ENCODE results near the gene CDK11A.
A peak's percentile ranks its signal among the peaks of the same experiment; 100 is the strongest.

Gene CDK11A

DNA sequence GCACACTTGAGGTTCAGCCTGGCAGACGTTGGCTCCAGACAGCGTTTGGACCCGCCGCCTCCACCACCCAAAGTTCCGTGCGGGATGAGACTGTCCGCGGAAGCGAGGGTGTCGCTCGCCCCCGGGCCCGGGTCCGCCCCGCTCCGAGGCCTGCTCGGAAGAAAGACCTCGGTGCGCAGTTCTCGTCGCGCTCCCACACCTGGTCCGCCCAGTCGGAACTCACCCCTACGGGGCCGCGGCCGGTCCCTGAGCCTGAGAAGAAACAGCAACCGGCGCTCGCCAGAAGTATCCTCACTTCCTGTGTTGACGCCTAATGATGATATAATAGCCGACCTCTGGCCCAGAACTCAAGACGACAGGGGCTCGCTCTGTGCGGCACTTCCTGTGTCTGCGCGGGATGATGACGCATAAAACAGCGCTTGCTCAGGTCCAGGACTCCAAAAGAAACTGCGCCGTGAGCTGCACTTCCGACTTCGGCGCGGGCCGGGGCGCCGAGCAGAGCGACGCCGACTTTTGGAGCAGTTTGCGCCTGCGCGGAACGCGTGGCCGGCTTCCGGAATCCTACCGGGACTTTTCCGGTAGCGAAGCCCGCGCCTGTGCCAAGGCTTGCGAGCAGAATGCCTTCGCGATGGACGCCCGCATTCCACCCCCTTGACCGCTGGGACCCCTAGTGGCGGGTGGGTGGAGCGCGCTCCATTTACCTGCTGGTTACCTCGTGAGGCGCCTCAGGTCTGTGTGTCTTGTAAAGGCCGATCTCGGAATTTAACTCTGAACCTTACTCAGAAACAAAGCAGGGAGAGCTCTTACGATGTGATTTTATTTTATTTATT lies at the start of gene CDK11A:
CDK11A (minus strand) TSS at position 323 of the 830 bp plus-strand sequence. CDS start 1,539 bp downstream, outside the sequence.
- DNase-seq (ENCODE audit: low spot score) = peak; percentile 89

GRCh38 chr1:1773874-1774273 lies 49.7 kb upstream of the CDK11A start:
- no peak for DNase-seq (ENCODE audit: low spot score)

- DNase-seq (ENCODE audit: low spot score) = no peak
Observed at GRCh38 chr1:1771096-1771495, 46.9 kb upstream of the CDK11A start.

- no peak for DNase-seq (ENCODE audit: low spot score)
Observed at GRCh38 chr1:1770102-1770501, 45.9 kb upstream of the CDK11A start.

- no peak for DNase-seq (ENCODE audit: low spot score)
Observed at GRCh38 chr1:1768249-1768992, 44.3 kb upstream of the CDK11A start.

DNA sequence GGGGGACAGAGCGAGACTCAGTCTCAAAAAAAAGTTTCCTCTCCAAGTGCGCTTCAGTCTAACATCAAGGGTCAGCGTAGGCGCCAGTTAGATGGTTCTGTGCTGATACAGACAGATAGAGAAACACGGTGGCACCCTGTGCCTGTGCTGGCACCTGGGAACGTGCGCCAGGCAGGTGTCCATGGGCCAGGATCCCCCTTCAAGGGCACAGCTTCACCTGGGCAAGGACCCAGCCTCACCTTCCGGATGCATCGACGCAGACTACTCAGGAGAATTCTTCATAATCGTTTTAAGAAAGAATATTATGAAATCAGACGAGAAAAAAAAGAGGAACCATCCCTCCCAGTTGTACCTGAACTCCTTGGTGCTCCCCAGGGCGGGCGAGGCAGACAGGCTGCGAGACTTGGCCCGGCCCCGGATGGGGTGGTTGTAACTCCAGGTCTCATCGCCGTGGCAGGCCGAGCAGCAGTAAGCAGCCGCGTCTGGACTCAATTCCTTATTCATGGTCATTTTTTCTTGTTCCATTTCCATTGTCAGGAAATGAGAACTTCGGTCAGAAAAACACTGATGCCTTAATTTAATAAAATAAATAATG lies 40.8 kb upstream of the CDK11A start:
- no peak for DNase-seq (ENCODE audit: low spot score)

DNA sequence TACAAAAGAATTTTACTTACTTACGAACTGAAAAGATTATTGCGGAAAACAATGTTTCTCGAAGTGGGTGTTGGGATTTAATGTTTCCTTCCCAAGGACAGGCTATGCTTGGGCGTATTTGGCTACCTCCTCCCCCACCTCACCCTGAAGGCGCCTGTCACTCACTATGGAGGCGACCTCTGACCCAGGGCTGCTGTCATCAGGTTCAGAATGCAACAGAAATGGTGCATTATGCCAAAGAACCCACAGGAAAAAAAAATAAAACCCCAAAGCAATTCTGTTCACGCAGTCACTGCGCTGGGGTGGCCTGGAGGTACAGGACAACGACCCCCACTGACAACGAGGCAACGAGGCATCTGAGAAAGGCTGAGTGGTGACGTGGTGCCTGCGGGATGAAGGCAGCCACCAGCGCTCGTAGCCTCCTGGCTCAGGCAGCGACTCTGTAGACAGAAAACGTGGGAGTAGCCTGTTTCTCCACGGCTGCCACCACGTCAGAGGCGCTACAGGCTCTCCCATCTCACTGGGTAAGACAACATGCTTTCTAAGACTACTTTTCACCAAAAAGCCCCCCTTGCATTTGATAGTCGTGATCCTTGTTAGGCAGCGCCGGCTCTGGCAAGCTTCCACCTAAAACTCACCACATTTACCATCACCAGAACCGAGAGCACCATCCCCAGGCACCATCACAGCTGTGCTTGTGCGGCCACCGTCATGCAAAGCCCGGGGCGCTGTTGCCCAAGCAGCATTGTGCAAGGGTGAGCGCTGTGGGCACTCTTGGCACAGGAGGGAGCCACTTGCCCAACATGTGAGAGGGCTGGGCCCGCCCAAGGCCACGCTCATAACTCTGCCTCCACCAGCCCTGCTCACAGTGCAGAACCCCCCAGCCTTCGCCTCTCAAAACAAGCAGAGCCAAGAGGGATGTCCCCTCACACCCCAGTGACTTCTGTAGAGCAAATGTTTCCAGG lies 39.8 kb upstream of the CDK11A start:
- no peak for DNase-seq (ENCODE audit: low spot score)

- DNase-seq (ENCODE audit: low spot score) = no peak
Observed at GRCh38 chr1:1761504-1762376, 37.6 kb upstream of the CDK11A start.

DNA sequence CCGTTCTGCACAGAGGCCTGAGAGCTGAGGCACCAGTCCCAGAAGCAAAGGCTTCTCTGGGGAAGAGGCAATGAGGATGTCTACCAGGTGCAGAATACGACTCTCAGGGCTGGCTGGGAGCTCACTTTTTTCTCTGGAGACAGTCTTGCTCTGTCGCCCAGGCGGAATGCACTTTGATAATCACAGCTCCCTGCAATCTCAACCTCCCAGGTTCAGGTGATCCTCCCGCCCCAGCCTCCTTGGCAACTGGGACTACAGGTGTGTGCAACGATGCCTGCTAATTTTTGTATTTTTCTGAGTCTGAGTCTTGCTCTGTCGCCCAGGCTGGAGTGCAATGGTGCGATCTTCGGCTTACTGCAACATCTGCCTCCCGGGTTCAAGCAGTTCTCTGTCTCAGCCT lies 36.6 kb upstream of the CDK11A start:
- DNase-seq (ENCODE audit: low spot score) = no peak

DNA sequence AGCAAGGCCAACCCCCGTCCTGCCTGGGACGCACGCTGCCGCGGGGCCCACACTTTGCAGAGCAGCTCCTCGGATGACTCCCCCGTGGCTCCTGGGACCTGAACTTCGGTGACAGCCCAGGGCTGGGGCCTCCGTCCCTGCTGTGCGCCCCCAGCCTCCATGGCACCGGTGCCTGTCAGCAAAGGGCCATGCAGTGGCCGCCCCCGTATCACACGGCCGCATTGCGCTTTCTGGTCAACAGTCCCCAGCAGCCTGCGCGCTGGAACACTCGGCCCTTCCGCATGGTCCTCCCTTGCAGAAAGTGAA lies 36.1 kb upstream of the CDK11A start:
- DNase-seq (ENCODE audit: low spot score) = no peak

- no peak for DNase-seq (ENCODE audit: low spot score)
Observed at GRCh38 chr1:1759456-1760344, 35.5 kb upstream of the CDK11A start.

GRCh38 chr1:1758692-1759455 lies 34.7 kb upstream of the CDK11A start:
- no peak for DNase-seq (ENCODE audit: low spot score)

DNA sequence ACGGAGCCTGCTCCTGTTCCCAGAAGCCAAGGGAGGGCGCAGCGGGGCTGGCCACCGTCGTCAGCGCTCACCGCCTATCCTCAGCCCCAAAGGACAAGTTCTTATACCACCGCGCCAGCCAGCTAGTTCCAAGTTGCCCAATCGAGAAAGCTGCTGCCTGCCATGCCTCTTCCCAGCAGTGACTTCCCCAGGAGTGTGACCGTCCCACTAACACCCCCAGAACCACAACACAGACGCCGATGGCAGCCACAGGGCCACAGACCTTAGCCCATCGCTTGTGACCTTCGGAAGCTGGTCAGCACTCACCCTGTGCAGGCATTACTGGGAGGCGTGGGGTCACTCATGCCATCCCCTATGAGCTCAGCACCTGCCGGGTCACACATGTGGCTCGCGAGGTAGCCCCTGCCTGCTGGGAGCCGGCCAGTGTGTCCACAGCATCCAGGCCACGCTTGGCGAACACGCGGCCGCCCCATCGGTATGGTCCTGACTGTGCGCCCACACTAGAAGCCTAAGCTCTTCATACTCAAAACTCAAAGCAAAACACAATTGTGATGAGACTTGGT lies 34.0 kb upstream of the CDK11A start:
- DNase-seq (ENCODE audit: low spot score) = no peak

DNA sequence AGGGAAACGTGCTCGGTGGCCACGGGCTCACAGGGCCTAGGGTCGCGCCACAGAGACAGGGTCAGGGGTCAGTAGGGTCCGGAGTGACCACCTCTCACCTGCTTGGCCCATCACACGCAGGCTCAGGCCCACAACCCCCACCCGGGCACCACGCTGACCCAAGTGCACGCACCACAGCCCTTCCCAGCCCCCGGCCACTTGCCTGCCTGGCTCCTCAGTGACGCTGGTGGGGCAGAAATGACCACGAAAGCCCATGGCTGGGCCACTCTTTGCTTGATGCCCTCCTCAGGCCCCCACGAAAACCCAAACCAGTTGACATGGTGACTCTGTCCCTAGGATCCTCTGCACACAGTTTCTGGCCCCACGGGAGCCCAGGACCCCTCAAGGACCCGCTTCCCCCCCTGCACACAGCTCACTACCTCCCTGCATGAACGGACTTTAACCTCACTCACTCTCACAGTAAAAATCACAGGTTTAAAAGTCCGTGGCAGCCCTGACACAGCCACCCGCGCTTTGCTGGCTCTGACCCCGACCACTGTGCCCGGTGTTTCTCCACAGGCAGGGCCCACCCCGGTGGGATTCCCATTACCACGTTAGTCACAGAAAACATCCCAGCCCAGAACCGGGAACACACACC lies 33.4 kb upstream of the CDK11A start:
- DNase-seq (ENCODE audit: low spot score) = no peak

DNA sequence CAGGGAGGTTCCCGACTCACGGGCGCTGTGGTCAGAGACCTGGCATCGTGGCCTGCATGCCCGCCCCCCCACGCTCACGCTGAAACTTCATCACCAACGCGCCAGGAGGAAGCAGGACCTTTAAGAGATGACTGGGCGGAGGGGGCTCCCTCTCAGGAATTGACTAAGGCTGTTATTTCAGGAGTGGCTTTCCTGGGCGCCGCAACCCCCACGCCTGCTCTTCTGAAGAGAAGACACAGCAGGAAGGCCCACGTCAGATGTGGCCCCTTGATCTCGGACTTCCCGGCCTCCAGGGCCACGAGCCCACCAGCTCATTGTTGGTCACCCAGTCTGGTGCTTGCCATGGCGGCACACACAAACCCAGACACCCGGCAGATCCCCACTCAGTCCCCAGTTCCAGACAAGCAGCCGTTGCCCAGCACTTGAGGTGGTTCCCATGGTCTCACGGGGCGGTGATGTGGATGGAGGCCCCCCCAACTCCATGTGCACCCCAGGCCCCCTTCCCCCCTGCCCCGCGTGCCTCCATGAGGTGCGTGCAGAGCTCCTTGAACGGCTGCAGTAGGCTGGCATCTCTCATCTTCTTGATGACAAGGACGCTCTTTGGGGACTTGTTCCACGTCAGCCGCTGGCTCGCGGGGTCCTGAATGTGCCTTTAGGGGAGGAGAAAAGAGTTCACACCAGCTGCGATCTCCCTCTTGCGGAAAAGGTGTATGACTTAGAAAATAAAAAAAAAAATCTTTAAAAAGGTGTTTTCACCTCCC lies 32.7 kb upstream of the CDK11A start:
- no peak for DNase-seq (ENCODE audit: low spot score)

DNA sequence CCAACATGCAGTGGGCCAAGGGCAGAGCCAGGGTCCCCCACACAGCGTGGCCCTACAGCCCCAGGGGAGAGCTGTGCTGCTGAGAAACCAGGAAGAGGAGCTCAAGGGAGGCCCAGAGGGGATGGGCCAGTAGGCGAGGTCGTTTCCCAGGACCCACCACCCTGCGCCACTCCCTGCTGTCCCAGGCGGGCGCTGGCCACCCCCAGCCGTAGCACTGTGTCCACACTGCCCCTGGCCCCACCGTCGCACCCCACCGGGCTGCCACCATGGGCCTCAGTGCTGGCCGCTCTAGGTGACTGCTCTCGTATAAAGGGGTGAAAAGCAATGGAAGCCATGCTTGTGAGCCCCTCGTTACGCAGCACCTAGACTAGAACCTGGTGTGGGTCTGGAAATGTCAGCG lies 31.7 kb upstream of the CDK11A start:
- no peak for DNase-seq (ENCODE audit: low spot score)

GRCh38 chr1:1755426-1755825 lies 31.3 kb upstream of the CDK11A start:
- no peak for DNase-seq (ENCODE audit: low spot score)

All from COLO829 (cell line).